ENCODE measurements around the gene OAS1. TPM values are rescaled to one million over a fixed set of nuclear protein-coding genes. Genes with fewer than 3 reads are reported as not detected.
A peak's percentile ranks its signal among the peaks of the same experiment; 100 is the strongest.

OAS1 gene
- total RNA-seq, 1 donor from 2014 or later = 132 TPM

GRCh38 chr12:112937741-112938719, 31.3 kb downstream of the OAS1 start, which contains the start of gene OAS3:
OAS3 (plus strand) TSS chr12:112938474; CDS start chr12:112938531, 57 bp downstream.
- H3K4me1 ChIP-seq (ENCODE audit: insufficient read depth, low read length) = peaks cover 7% of the 10 kb centered on the region
- no peak within 1 kb of the TSS for H3K27ac ChIP-seq (ENCODE audit: low read depth, low read length)
- peak within 1 kb of the TSS; percentile 77 for H3K9ac ChIP-seq (ENCODE audit: low read length)
- H3K79me2 ChIP-seq (ENCODE audit: insufficient read depth, low read length) = no peaks in the 10 kb centered on the region
- H3K27me3 Mint-ChIP-seq (ENCODE audit: low read depth, unreplicated experiment) = peaks cover 17% of the 10 kb centered on the region
- no peaks in the 10 kb centered on the region for H3K36me3 ChIP-seq (ENCODE audit: insufficient read depth, low read length)
- peak within 1 kb of the TSS; percentile 66 for H2AFZ ChIP-seq (ENCODE audit: low read depth, low read length)
- no peaks in the 10 kb centered on the region for H4K20me1 ChIP-seq (ENCODE audit: insufficient read depth, low read length)
- no peaks in the 10 kb centered on the region for H3K9me3 Mint-ChIP-seq (ENCODE audit: unreplicated experiment)
- H3K4me1 Mint-ChIP-seq (ENCODE audit: low read depth, unreplicated experiment) = peaks cover 7% of the 10 kb centered on the region
- TF ChIP-seq EZH2 (IDR thresholded peaks at IDR 0.05; ENCODE audit: insufficient read depth, low read length) = no peak
- no peaks in the 10 kb centered on the region for H3K9me3 ChIP-seq (ENCODE audit: insufficient read depth, low read depth, low read length)
- FAIRE-seq (no peak), DNase-seq (ENCODE audit: low read depth) (peak; percentile 52)
- peak within 1 kb of the TSS; percentile 92 for H3K4me2 ChIP-seq (ENCODE audit: low read length)
- H3K27me3 ChIP-seq (ENCODE audit: insufficient read depth, low read length) = no peaks in the 10 kb centered on the region
- H3K27ac Mint-ChIP-seq (ENCODE audit: unreplicated experiment) = peak within 1 kb of the TSS; percentile 81
- H3K36me3 Mint-ChIP-seq (ENCODE audit: low read depth, unreplicated experiment) = no peaks in the 10 kb centered on the region
- peak within 1 kb of the TSS; percentile 65 for H3K4me3 ChIP-seq (ENCODE audit: insufficient read depth, low read depth, low read length)
- peak within 1 kb of the TSS; percentile 87 for H3K4me3 Mint-ChIP-seq (ENCODE audit: unreplicated experiment)

- H3K4me2 ChIP-seq (ENCODE audit: low read length) = peak overlapping the region; percentile 92
- no peaks in the 10 kb centered on the region for H3K36me3 ChIP-seq (ENCODE audit: insufficient read depth, low read length)
- peak overlapping the region; percentile 81 for H3K27ac Mint-ChIP-seq (ENCODE audit: unreplicated experiment)
- no peaks in the 10 kb centered on the region for H4K20me1 ChIP-seq (ENCODE audit: insufficient read depth, low read length)
- H3K27me3 ChIP-seq (ENCODE audit: insufficient read depth, low read length) = no peaks in the 10 kb centered on the region
- H3K27ac ChIP-seq (ENCODE audit: low read depth, low read length) = no peak overlapping the region
- DNase-seq (ENCODE audit: low read depth) = no peak
- no peaks in the 10 kb centered on the region for H3K9me3 Mint-ChIP-seq (ENCODE audit: unreplicated experiment)
- no peaks in the 10 kb centered on the region for H3K9me3 ChIP-seq (ENCODE audit: insufficient read depth, low read depth, low read length)
- TF ChIP-seq CTCF (IDR thresholded peaks at IDR 0.05; ENCODE audit: insufficient read depth, low read depth, low read length) = no peak
- no peak for TF ChIP-seq EZH2 (IDR thresholded peaks at IDR 0.05; ENCODE audit: insufficient read depth, low read length)
- no peaks in the 10 kb centered on the region for H3K79me2 ChIP-seq (ENCODE audit: insufficient read depth, low read length)
- H3K27me3 Mint-ChIP-seq (ENCODE audit: low read depth, unreplicated experiment) = peaks cover 15% of the 10 kb centered on the region
- peak overlapping the region; percentile 65 for H3K4me3 ChIP-seq (ENCODE audit: insufficient read depth, low read depth, low read length)
- peaks cover 7% of the 10 kb centered on the region for H3K4me1 ChIP-seq (ENCODE audit: insufficient read depth, low read length)
- H3K4me3 Mint-ChIP-seq (ENCODE audit: unreplicated experiment) = peak overlapping the region; percentile 87
- H3K36me3 Mint-ChIP-seq (ENCODE audit: low read depth, unreplicated experiment) = no peaks in the 10 kb centered on the region
- no peak for FAIRE-seq
- H3K9ac ChIP-seq (ENCODE audit: low read length) = peak overlapping the region; percentile 77
- H2AFZ ChIP-seq (ENCODE audit: low read depth, low read length) = peak overlapping the region; percentile 66
- H3K4me1 Mint-ChIP-seq (ENCODE audit: low read depth, unreplicated experiment) = peaks cover 7% of the 10 kb centered on the region
These were observed 32.0 kb downstream of the OAS1 start for GRCh38 chr12:112938751-112939150.

- no peak overlapping the region for H3K9ac ChIP-seq (ENCODE audit: low read length)
- no peaks in the 10 kb centered on the region for H4K20me1 ChIP-seq (ENCODE audit: insufficient read depth, low read length)
- no peaks in the 10 kb centered on the region for H3K36me3 ChIP-seq (ENCODE audit: insufficient read depth, low read length)
- H2AFZ ChIP-seq (ENCODE audit: low read depth, low read length) = no peak overlapping the region
- no peak overlapping the region for H3K27ac ChIP-seq (ENCODE audit: low read depth, low read length)
- TF ChIP-seq EZH2 (IDR thresholded peaks at IDR 0.05; ENCODE audit: insufficient read depth, low read length) (no peak), CTCF (IDR thresholded peaks at IDR 0.05; ENCODE audit: insufficient read depth, low read depth, low read length) (no peak)
- peak overlapping the region; percentile 76 for H3K4me3 Mint-ChIP-seq (ENCODE audit: unreplicated experiment)
- peak overlapping the region; percentile 92 for H3K4me2 ChIP-seq (ENCODE audit: low read length)
- H3K27me3 ChIP-seq (ENCODE audit: insufficient read depth, low read length) = no peaks in the 10 kb centered on the region
- no peaks in the 10 kb centered on the region for H3K9me3 ChIP-seq (ENCODE audit: insufficient read depth, low read depth, low read length)
- H3K27ac Mint-ChIP-seq (ENCODE audit: unreplicated experiment) = no peak overlapping the region
- peaks cover 3% of the 10 kb centered on the region for H3K36me3 Mint-ChIP-seq (ENCODE audit: low read depth, unreplicated experiment)
- no peak for DNase-seq (ENCODE audit: low read depth)
- FAIRE-seq = no peak
- no peak overlapping the region for H3K4me3 ChIP-seq (ENCODE audit: insufficient read depth, low read depth, low read length)
- no peaks in the 10 kb centered on the region for H3K79me2 ChIP-seq (ENCODE audit: insufficient read depth, low read length)
- peaks cover 4% of the 10 kb centered on the region for H3K9me3 Mint-ChIP-seq (ENCODE audit: unreplicated experiment)
- H3K4me1 ChIP-seq (ENCODE audit: insufficient read depth, low read length) = peaks cover 7% of the 10 kb centered on the region
- peaks cover 15% of the 10 kb centered on the region for H3K27me3 Mint-ChIP-seq (ENCODE audit: low read depth, unreplicated experiment)
- H3K4me1 Mint-ChIP-seq (ENCODE audit: low read depth, unreplicated experiment) = peaks cover 12% of the 10 kb centered on the region
These were observed 33.1 kb downstream of the OAS1 start for GRCh38 chr12:112939761-112940381.
